ENCODE data around the gene GYS1.

The GYS1 gene

DNA sequence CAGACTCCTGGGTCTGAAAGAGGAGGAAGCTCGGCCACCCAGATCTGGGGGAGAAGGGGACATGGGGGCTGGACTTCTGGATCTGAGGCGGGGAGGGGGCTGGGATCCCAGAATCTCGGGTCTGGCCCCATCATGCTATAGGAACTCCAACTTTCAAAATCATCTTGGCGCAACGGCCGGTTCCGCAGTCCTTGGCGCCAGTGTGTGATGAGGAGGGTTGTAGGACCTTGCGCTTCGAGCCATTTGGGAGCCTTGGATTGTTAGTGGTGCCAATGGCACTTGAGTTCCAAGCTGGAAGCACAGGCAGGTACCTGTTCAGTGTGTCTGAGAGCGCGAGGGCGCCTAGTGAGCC, 902 bp upstream of the GYS1 start:
- Histone ChIP-seq H3K9me3 (ENCODE audit: control insufficient read depth, low read length) (no peaks in the 10 kb centered on the region), H2AFZ (peak overlapping the region; percentile 84), H3K27ac (peak overlapping the region; percentile 88), H3K79me2 (peaks cover 20% of the 10 kb centered on the region), H3K9ac (no peak overlapping the region), H3K36me3 (ENCODE audit: control insufficient read depth, insufficient read depth, low read length) (no peaks in the 10 kb centered on the region), H3K4me3 (ENCODE audit: low read depth, low read length) (peak overlapping the region; percentile 88), H3K4me1 (no peaks in the 10 kb centered on the region), H3K27me3 (ENCODE audit: control insufficient read depth, insufficient read depth, low read length) (no peaks in the 10 kb centered on the region), H3K4me2 (ENCODE audit: low read length) (peak overlapping the region; percentile 96)
- TF ChIP-seq, protein P1, sequence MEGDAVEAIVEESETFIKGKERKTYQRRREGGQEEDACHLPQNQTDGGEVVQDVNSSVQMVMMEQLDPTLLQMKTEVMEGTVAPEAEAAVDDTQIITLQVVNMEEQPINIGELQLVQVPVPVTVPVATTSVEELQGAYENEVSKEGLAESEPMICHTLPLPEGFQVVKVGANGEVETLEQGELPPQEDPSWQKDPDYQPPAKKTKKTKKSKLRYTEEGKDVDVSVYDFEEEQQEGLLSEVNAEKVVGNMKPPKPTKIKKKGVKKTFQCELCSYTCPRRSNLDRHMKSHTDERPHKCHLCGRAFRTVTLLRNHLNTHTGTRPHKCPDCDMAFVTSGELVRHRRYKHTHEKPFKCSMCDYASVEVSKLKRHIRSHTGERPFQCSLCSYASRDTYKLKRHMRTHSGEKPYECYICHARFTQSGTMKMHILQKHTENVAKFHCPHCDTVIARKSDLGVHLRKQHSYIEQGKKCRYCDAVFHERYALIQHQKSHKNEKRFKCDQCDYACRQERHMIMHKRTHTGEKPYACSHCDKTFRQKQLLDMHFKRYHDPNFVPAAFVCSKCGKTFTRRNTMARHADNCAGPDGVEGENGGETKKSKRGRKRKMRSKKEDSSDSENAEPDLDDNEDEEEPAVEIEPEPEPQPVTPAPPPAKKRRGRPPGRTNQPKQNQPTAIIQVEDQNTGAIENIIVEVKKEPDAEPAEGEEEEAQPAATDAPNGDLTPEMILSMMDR (IDR thresholded peaks at IDR 0.05): no peak

DNA sequence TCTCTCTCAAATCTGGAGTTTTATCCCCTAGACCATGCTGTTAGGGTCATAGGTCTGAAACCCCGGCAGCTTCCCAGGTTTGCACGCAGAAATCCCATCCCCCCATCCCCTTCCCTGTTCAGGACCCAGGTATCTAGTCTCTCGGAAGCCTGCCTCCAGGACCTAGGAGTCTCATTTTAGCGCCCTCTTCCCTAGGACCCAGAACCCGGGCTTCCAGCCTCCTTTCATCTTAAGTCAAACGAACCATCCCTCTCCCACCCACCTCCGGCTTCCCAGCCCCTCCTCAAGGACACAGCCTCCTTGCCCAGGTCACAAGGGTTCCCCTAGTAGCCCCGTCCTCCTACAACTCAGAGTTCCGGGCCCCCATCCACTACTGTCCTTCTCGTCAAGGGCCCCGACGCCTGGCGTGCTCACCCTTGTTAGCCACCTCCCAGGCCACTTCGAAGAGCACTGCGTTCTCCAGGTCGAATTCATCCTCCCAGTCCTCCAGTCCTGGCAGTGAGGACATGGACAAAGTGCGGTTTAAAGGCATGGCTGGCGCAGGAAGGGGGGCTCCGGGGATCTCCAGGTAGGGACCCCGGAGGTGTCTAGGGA, 431 bp downstream of the GYS1 start:
- peak overlapping the region; percentile 96 for H3K4me2 ChIP-seq (ENCODE audit: low read length)
- H3K9me3 ChIP-seq (ENCODE audit: control insufficient read depth, low read length): no peaks in the 10 kb centered on the region
- H3K9ac ChIP-seq: peak overlapping the region; percentile 61
- TF ChIP-seq, protein P1 (IDR thresholded peaks at IDR 0.05): no peak
- H3K27ac ChIP-seq: peak overlapping the region; percentile 88
- H3K79me2 ChIP-seq: peaks cover 16% of the 10 kb centered on the region
- H3K36me3 ChIP-seq (ENCODE audit: control insufficient read depth, insufficient read depth, low read length): no peaks in the 10 kb centered on the region
- H3K4me3 ChIP-seq (ENCODE audit: low read depth, low read length): peak overlapping the region; percentile 88
- H2AFZ ChIP-seq: peak overlapping the region; percentile 84
- no peaks in the 10 kb centered on the region for H3K27me3 ChIP-seq (ENCODE audit: control insufficient read depth, insufficient read depth, low read length)
- H3K4me1 ChIP-seq: no peaks in the 10 kb centered on the region

DNA sequence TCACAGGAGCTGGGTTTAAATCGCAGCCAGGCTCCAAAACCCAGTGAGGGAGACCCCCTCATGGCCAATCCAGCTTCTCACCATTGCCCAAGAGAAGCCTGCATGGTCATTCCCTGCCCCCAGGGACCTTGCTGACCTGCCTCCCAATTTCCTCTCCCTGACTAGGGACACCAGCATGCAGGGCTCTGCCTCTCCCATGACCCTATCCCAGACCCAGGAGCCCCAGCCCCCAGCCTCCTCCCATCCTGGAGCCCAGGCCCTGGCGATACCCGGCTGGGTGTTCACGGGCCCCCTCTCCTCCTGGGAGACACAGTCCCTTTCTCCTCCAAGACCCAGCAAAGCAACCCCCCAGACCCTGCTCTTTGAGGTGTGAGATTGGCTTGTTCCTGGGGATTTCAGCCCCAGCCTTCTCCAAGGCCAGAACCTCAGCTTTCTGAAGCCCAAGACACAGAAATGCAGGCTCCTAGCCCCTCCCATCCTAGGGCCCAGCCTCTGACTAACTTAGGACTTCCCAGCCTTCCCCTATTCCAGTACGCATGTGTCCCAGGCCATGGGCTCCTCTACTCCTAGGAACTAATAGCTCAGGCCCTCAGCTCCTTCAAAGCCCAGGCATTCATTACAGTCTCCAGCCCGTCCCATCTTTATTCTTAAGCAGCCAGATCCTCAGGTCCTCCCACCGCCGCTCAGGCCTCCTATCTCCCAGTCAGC, 1.1 kb downstream of the GYS1 start:
- H3K36me3 ChIP-seq (ENCODE audit: control insufficient read depth, insufficient read depth, low read length): no peaks in the 10 kb centered on the region
- H3K27ac ChIP-seq: peak overlapping the region; percentile 88
- H3K4me3 ChIP-seq (ENCODE audit: low read depth, low read length): peak overlapping the region; percentile 88
- peaks cover 16% of the 10 kb centered on the region for H3K79me2 ChIP-seq
- H2AFZ ChIP-seq: peak overlapping the region; percentile 84
- no peaks in the 10 kb centered on the region for H3K4me1 ChIP-seq
- TF ChIP-seq, protein P1 (IDR thresholded peaks at IDR 0.05): no peak
- H3K9ac ChIP-seq: peak overlapping the region; percentile 61
- H3K4me2 ChIP-seq (ENCODE audit: low read length): peak overlapping the region; percentile 96
- no peaks in the 10 kb centered on the region for H3K9me3 ChIP-seq (ENCODE audit: control insufficient read depth, low read length)
- no peaks in the 10 kb centered on the region for H3K27me3 ChIP-seq (ENCODE audit: control insufficient read depth, insufficient read depth, low read length)

DNA sequence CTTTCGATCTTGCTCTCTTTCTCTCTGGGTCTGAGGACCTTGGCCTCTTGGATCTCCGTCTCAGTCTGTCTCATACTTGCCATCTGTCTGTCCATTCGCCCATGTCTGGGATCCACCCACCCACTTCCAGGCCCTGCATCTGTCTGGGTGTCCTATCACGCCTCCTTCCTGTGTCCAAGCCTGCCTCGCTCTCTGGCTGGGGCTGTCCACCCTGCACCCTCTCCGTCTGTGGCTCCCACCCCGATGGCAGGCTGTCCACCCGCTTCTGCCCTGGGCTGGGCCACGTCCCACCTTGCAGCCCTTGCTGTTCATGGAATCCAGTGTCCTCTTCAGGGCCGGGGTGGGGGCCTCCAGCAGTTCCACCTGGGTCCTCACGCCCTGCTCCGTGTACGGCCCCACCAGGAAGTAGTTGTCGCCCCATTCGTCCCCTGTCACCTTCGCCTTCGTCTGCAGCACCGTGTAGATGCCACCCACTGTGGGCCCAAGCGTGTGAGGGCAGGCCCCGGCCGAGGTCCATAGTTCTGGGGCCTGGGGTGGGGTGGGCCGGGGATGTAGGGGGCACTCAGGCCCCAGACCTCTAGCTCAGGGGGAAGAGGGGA, 2.0 kb downstream of the GYS1 start:
- no peak overlapping the region for H2AFZ ChIP-seq
- no peak overlapping the region for H3K4me2 ChIP-seq (ENCODE audit: low read length)
- H3K4me3 ChIP-seq (ENCODE audit: low read depth, low read length): no peak overlapping the region
- no peaks in the 10 kb centered on the region for H3K9me3 ChIP-seq (ENCODE audit: control insufficient read depth, low read length)
- peaks cover 16% of the 10 kb centered on the region for H3K79me2 ChIP-seq
- H3K27me3 ChIP-seq (ENCODE audit: control insufficient read depth, insufficient read depth, low read length): no peaks in the 10 kb centered on the region
- no peaks in the 10 kb centered on the region for H3K36me3 ChIP-seq (ENCODE audit: control insufficient read depth, insufficient read depth, low read length)
- H3K27ac ChIP-seq: no peak overlapping the region
- H3K9ac ChIP-seq: no peak overlapping the region
- no peaks in the 10 kb centered on the region for H3K4me1 ChIP-seq
- TF ChIP-seq, protein P1 (IDR thresholded peaks at IDR 0.05): no peak

Data from parathyroid adenoma (tissue), 2 donors.